Activated naive CD8-positive, alpha-beta T cell treated with anti-CD3 and anti-CD28 coated beads, Interleukin-2, amount 10 ng/mL, durations not matched to agents 7 days and 5 days (primary cell): ENCODE results near the gene TMEM26. TPM values are rescaled to one million over a fixed set of nuclear protein-coding genes. Genes with fewer than 3 reads are reported as not detected.

Source experiments
- ATAC-seq: fragments of 150-1000 bp; cut with Tn5 transposase; one replicate; pipeline ENCODE4 v1.10.0; 2021; ENCODE audit warnings: low read depth, moderate library complexity
- POLR2A ChIA-PET: fragments of 350-600 bp; sonication (Branson Sonifier 250); formaldehyde crosslinking; loops from one replicate; lab custom pipeline; 2021; ENCODE audit warnings: antibody characterized with exemption; lab: Charles Lee
- DNase-seq: peaks from one replicate; pipeline ENCODE4 v3.0.0; 2021
- H3K27ac Mint-ChIP-seq: one replicate; pipeline ENCODE4 v1.8.0; 2022; ENCODE audit warnings: mild to moderate bottlenecking, mixed read lengths
- H3K27me3 Mint-ChIP-seq: one replicate; pipeline ENCODE4 v1.8.0; 2022; ENCODE audit warnings: mild to moderate bottlenecking, moderate library complexity, mixed read lengths
- H3K36me3 Mint-ChIP-seq: one replicate; pipeline ENCODE4 v1.8.0; 2021; ENCODE audit warnings: mild to moderate bottlenecking, mixed read lengths
- H3K4me1 Mint-ChIP-seq: one replicate; pipeline ENCODE4 v1.8.0; 2021; ENCODE audit warnings: mixed read lengths
- H3K4me3 Mint-ChIP-seq: one replicate; pipeline ENCODE4 v1.8.0; 2022; ENCODE audit warnings: mild to moderate bottlenecking, moderate library complexity, mixed read lengths
- H3K9me3 Mint-ChIP-seq: one replicate; pipeline ENCODE4 v1.8.0; 2021; ENCODE audit warnings: mixed read lengths
- total RNA-seq, 2 experiments: library from RNA; stranded (reverse); gene quantifications; one replicate each; pipeline ENCODE4 v1.2.3, GENCODE V29; 2021

The TMEM26 gene
- total RNA-seq, 2 experiments from 2014 or later = not detected

DNA sequence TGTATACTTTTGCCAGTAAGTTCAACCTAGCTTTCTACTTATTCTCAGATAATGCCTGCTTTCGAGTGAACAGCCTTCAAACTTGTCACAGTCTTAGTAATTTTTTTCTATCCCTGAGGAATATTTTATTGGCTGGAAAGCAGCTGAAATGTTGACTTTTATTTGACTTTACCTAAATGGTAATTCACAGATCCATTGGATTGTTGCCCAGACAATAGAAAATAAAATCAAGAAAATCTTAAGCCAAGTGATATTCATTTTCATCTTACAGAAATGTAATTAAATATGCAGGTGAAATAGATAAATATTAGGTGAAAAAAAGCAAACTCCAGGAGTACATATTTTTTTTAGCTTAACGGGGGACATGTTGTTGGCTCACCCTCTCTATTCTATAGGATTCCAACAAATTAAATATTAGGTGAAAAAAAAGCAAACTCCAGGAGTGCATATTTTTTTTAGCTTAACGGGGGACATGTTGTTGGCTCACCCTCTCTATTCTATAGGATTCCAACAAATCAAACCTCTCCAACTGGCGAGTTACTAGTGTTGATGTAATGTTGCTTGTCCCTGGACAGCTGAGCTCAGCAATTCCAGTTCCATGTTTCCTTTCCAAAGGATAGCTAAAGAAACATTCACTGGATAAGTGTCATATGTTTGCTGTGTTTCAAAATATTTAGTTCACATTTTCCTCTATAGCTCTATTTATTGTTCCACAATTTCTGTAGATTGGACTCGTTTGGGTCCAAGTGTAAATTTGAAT, 4.2 kb downstream of the TMEM26 start:
- H3K36me3 Mint-ChIP-seq = no peaks in the 10 kb centered on the region
- ATAC-seq = no peak
- H3K9me3 Mint-ChIP-seq = no peaks in the 10 kb centered on the region
- no peak for DNase-seq
- H3K4me1 Mint-ChIP-seq = peaks cover 6% of the 10 kb centered on the region
- peaks cover 30% of the 10 kb centered on the region for H3K27me3 Mint-ChIP-seq
- no peak overlapping the region for H3K27ac Mint-ChIP-seq
- H3K4me3 Mint-ChIP-seq = no peak overlapping the region
- POLR2A ChIA-PET = no interaction called here

DNA sequence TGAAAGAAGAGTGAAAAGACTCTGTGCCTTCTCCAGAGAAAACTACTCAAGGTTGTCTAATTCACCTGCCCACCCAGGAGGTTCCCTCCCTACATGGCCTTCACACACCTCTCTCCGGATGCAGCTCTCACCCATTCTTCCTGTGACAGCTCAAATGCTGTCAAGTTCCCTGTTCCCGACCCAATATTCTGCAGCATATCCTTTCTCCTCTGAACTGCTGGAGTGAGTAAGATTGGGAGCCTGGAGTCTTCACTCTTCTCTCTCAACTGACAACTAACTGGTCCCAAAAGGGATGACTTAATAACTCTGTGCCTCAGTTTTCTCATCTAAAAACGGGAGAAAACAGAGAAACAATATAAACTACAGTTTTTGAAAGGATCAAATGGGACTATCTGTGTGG, 5.1 kb downstream of the TMEM26 start:
- POLR2A ChIA-PET = no interaction called here
- DNase-seq = no peak
- no peak for ATAC-seq
- Mint-ChIP-seq H3K9me3 (no peaks in the 10 kb centered on the region), H3K4me3 (no peak overlapping the region), H3K27ac (no peak overlapping the region), H3K4me1 (peaks cover 6% of the 10 kb centered on the region), H3K27me3 (peaks cover 24% of the 10 kb centered on the region), H3K36me3 (no peaks in the 10 kb centered on the region)

GRCh38 chr10:61439058-61439609, 14.0 kb downstream of the TMEM26 start:
- Mint-ChIP-seq H3K4me1 (peaks cover 8% of the 10 kb centered on the region), H3K9me3 (no peaks in the 10 kb centered on the region), H3K27ac (no peak overlapping the region), H3K36me3 (no peaks in the 10 kb centered on the region), H3K27me3 (no peaks in the 10 kb centered on the region), H3K4me3 (no peak overlapping the region)
- ATAC-seq (no peak), DNase-seq (no peak)
- POLR2A ChIA-PET = no interaction called here

DNA sequence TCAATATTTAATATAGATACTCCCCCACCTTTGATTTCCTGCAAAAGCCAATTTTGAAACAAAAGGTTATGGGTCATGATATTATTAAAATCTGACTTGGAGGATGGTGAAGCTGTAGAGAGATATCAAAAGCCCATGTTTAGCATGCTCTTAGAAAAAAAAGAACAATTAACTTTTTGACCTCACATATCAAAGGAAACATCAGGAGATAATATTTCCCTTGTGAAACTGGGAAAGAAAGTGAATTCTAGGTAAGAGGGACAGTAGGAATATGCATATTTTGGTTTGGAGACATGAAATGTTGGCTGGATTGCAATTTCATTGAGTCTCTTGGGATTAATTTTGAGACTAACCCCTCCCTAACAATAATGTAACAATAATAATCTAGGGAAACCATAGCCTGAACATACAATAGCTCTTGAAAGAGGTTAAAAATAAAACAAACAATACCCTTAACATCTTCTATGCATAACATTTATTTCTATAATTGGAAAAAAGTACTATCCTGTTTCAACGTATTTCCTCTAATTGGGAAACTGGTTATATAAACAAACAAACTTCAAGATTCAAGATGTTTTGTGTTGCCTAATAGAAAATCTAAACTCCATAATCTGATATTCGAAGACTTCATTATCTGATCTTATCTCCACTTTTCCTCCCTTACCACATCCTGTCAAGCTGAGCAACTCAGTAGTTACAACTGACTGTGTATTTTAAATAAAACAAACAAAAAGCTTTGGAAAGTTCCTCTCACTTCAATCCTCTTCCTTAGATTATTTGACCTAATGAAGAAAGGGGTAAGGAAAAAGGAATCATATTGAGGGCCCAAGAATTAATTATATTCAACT, 14.8 kb downstream of the TMEM26 start:
- H3K4me3 Mint-ChIP-seq = no peak overlapping the region
- peaks cover 8% of the 10 kb centered on the region for H3K4me1 Mint-ChIP-seq
- POLR2A ChIA-PET = no interaction called here
- ATAC-seq = no peak
- no peaks in the 10 kb centered on the region for H3K9me3 Mint-ChIP-seq
- DNase-seq = no peak
- no peak overlapping the region for H3K27ac Mint-ChIP-seq
- H3K36me3 Mint-ChIP-seq = no peaks in the 10 kb centered on the region
- no peaks in the 10 kb centered on the region for H3K27me3 Mint-ChIP-seq

DNA sequence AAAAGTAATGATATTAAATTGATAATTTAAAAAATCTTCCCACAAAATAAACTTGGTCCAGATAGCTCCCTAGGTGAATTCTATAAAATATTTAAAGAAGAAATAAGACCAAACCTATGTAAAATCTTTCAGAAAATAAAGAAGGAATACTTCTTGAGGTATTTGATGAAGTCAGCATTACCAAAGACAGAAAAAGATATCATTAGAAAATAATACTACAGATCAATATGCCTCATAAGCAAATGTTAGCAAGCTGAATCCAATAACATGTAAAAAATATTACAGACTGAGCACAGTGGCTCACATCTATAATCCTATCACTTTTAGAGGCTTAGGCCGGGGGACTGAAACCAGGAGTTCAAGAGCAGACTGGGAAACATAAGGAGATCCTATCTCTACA, 30.0 kb downstream of the TMEM26 start:
- ATAC-seq (no peak), DNase-seq (no peak)
- H3K4me3 Mint-ChIP-seq = no peak overlapping the region
- H3K36me3 Mint-ChIP-seq = no peaks in the 10 kb centered on the region
- no peaks in the 10 kb centered on the region for H3K4me1 Mint-ChIP-seq
- no peak overlapping the region for H3K27ac Mint-ChIP-seq
- peaks cover 4% of the 10 kb centered on the region for H3K9me3 Mint-ChIP-seq
- POLR2A ChIA-PET = no interaction called here
- no peaks in the 10 kb centered on the region for H3K27me3 Mint-ChIP-seq

DNA sequence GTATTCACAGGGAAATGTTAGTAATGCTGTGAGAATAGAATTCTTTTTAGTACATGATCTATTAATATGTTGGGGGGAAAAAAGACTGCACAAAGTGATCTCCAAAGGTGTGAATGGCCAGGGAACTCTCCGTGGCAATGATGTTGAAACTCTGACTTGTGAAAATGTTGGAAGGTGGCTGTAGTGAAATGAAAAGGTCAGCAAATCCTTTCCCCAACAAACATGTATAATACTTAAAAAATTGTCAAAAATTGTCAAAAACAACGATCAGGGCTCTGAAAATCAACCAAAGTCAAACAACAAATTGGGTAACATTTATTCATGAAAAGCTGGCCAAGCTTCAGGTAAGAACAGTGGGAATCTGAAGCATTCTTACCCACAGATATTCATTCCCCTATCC, 35.5 kb downstream of the TMEM26 start:
- H3K27me3 Mint-ChIP-seq = peaks cover 9% of the 10 kb centered on the region
- no peak for DNase-seq
- ATAC-seq = no peak
- no peaks in the 10 kb centered on the region for H3K36me3 Mint-ChIP-seq
- H3K27ac Mint-ChIP-seq = no peak overlapping the region
- H3K4me3 Mint-ChIP-seq = no peak overlapping the region
- POLR2A ChIA-PET = no interaction called here
- peaks cover 1% of the 10 kb centered on the region for H3K9me3 Mint-ChIP-seq
- no peaks in the 10 kb centered on the region for H3K4me1 Mint-ChIP-seq

GRCh38 chr10:61415824-61416223, 37.4 kb downstream of the TMEM26 start:
- peaks cover 9% of the 10 kb centered on the region for H3K27me3 Mint-ChIP-seq
- H3K9me3 Mint-ChIP-seq = peaks cover 1% of the 10 kb centered on the region
- no peaks in the 10 kb centered on the region for H3K4me1 Mint-ChIP-seq
- POLR2A ChIA-PET = no interaction called here
- no peak overlapping the region for H3K4me3 Mint-ChIP-seq
- ATAC-seq = no peak
- no peak overlapping the region for H3K27ac Mint-ChIP-seq
- DNase-seq = no peak
- H3K36me3 Mint-ChIP-seq = no peaks in the 10 kb centered on the region

DNA sequence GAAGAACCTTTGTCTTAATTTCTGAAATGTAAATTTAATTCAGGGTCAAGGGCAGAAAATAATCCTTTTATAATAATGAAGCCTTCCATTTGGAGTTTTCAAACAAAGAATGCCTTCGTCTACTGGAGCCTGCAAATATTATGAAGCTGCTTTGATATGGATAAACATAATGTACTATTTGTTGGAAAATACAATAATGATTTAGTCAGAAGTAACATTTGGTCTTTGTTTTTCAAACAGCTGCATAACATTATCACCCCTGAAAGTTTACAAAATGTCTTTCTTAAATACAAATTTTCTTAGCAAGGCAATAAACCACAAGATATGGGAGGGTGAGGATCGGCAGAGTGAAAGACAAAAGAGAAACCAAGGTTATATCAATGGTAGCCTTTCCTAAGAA, 41.5 kb downstream of the TMEM26 start:
- Mint-ChIP-seq H3K27ac (no peak overlapping the region), H3K27me3 (peaks cover 11% of the 10 kb centered on the region)
- POLR2A ChIA-PET = no interaction called here

GRCh38 chr10:61410353-61411070, 42.7 kb downstream of the TMEM26 start:
- Mint-ChIP-seq H3K27me3 (peaks cover 8% of the 10 kb centered on the region), H3K27ac (no peak overlapping the region), H3K9me3 (no peaks in the 10 kb centered on the region), H3K4me3 (no peak overlapping the region), H3K36me3 (no peaks in the 10 kb centered on the region), H3K4me1 (no peaks in the 10 kb centered on the region)
- DNase-seq (no peak), ATAC-seq (no peak)
- POLR2A ChIA-PET = no interaction called here

More for the DNA sequence above, 41.5 kb downstream of the TMEM26 start:
- Mint-ChIP-seq H3K4me1 (no peaks in the 10 kb centered on the region), H3K36me3 (no peaks in the 10 kb centered on the region), H3K9me3 (no peaks in the 10 kb centered on the region), H3K4me3 (no peak overlapping the region)
- DNase-seq (no peak), ATAC-seq (no peak)

DNA sequence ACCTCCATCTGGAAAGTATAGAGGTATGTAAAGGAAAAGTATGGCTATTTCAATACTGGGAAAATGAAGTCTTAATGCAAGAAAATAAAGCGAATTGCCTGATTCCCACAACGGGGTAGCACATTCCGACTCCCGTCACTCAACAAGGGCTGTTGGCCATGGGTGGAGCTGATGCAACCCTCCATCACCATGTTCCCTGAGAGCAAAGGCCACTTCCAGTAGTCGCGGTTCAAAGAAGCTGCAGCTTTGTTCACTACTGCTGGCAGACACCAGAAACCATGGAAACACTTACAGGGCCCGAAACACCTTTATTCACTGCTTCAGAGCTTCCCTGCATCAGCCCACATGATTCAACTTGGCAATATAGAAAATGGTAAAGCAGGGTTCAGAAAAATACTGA, 44.0 kb downstream of the TMEM26 start:
- peaks cover 7% of the 10 kb centered on the region for H3K27me3 Mint-ChIP-seq

DNA sequence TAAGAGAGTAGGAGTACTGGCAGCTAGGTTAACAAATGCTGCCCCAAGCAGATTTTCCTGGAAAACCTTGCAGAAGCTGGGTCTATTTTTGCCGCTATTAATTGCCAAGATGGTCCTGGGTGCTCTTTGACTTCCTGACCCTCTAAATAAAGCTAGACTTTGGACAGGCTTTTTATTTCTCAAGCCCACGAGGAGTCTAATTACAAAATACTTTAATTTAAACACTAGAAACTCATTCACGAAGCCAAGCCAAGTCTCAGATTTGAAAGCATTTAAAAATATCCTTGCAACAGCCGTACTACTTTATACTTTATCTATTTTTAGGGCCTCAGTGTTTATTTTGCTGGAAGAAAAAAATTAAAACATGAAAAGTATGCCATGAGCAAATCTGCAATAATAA, 45.1 kb downstream of the TMEM26 start:
- no peak for ATAC-seq
- no peaks in the 10 kb centered on the region for H3K4me1 Mint-ChIP-seq

More for the DNA sequence above, 44.0 kb downstream of the TMEM26 start:
- H3K9me3 Mint-ChIP-seq = no peaks in the 10 kb centered on the region
- no peaks in the 10 kb centered on the region for H3K36me3 Mint-ChIP-seq
- H3K4me1 Mint-ChIP-seq = no peaks in the 10 kb centered on the region
- POLR2A ChIA-PET = no interaction called here
- H3K4me3 Mint-ChIP-seq = no peak overlapping the region
- H3K27ac Mint-ChIP-seq = no peak overlapping the region
- DNase-seq (no peak), ATAC-seq (no peak)

GRCh38 chr10:61406736-61407135, 46.4 kb downstream of the TMEM26 start:
- Mint-ChIP-seq H3K4me3 (no peak overlapping the region), H3K27ac (no peak overlapping the region), H3K9me3 (no peaks in the 10 kb centered on the region), H3K36me3 (no peaks in the 10 kb centered on the region), H3K27me3 (peaks cover 2% of the 10 kb centered on the region), H3K4me1 (no peaks in the 10 kb centered on the region)
- no peak for ATAC-seq
- no peak for DNase-seq
- POLR2A ChIA-PET = no interaction called here

More for the DNA sequence above, 45.1 kb downstream of the TMEM26 start:
- H3K4me3 Mint-ChIP-seq = no peak overlapping the region
- no peak overlapping the region for H3K27ac Mint-ChIP-seq
- DNase-seq = no peak
- no peaks in the 10 kb centered on the region for H3K36me3 Mint-ChIP-seq
- H3K27me3 Mint-ChIP-seq = peaks cover 2% of the 10 kb centered on the region
- no peaks in the 10 kb centered on the region for H3K9me3 Mint-ChIP-seq
- POLR2A ChIA-PET = no interaction called here

GRCh38 chr10:61406242-61406641, 46.9 kb downstream of the TMEM26 start:
- H3K4me1 Mint-ChIP-seq = no peaks in the 10 kb centered on the region
- H3K9me3 Mint-ChIP-seq = no peaks in the 10 kb centered on the region
- no peaks in the 10 kb centered on the region for H3K36me3 Mint-ChIP-seq
- H3K27ac Mint-ChIP-seq = no peak overlapping the region
- H3K4me3 Mint-ChIP-seq = no peak overlapping the region
- peaks cover 2% of the 10 kb centered on the region for H3K27me3 Mint-ChIP-seq
- no peak for DNase-seq
- no peak for ATAC-seq
- POLR2A ChIA-PET = no interaction called here
